Left lobe of liver (tissue), 2 donors: ENCODE measurements around the gene HNRNPL. TPM values are rescaled to one million over a fixed set of nuclear protein-coding genes. Genes with fewer than 3 reads are reported as not detected.
"Not testable (repeated sequence)": the region's sequence is repeated elsewhere in the genome, so short reads cannot be mapped to it uniquely, and the experiment has no call there.

ENCODE experiments used
- ATAC-seq: fragments of 200-7000 bp; cut with Tn5 transposase; one replicate; pipeline ENCODE4 v1.9.1; 2020; ENCODE audit warnings: mild to moderate bottlenecking, moderate library complexity
- DNase-seq: peaks from one replicate; pipeline ENCODE4 v3.0.0-alpha.2; 2020; ENCODE audit warnings: low spot score
- total RNA-seq: library from RNA; stranded (reverse); gene quantifications from one replicate; pipeline ENCODE4 v1.2.1, GENCODE V29; 2021
- donor health status: DM: no; HTN: no; CAD: no; lungs with moderate emphysema.
- donor health status: DM: no; HTN: yes; CAD: no.

HNRNPL gene
- total RNA-seq, 1 donor from 2014 or later = 93.1 TPM

DNA sequence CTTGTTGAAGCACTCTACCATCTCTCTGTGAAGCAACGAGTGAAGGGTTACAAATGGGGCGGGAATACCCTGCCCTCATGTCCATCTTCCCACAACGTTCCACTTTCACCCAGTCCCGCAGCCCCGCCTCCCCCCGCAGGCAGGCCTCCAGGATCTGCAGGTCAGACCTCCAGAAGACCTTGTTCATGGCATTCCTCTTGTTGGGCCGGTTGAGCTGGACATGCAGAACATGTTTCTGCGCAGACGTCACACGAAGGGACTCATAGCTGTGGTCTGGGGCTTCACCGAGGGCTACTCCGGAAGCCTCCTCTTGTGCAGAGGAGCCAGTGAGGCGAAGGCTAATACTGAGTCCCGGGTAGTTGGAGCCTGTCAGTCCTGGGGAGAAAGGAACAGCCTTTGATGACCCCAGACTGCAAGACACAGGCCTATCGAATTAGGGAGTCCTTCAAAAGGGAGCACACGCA, 18.6 kb downstream of the HNRNPL start:
- ATAC-seq (peak; percentile 78), DNase-seq (peak; percentile 95)

- ATAC-seq (no peak), DNase-seq (no peak)
Measured at GRCh38 chr19:38830039-38830733, 19.6 kb downstream of the HNRNPL start.

DNA sequence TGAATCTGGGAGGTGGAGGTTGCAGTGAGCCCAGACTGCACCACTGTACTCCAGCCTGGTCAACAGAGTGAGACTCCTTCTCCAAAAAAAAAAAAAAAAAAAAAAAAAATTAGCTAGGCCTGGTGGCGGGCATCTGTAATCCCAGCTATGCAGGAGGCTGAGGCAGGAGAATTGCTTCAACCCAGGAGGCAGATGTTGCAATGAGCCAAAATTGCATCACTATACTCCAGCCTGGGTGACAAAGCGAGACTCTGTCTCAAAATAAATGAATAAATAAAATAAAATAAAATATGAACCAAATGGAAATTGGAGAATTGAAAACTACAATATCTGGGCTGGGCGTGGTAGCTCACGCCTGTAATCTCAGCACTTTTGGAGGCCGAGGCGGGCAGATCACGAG, 20.6 kb downstream of the HNRNPL start:
- not testable (repeated sequence) for ATAC-seq, DNase-seq

DNA sequence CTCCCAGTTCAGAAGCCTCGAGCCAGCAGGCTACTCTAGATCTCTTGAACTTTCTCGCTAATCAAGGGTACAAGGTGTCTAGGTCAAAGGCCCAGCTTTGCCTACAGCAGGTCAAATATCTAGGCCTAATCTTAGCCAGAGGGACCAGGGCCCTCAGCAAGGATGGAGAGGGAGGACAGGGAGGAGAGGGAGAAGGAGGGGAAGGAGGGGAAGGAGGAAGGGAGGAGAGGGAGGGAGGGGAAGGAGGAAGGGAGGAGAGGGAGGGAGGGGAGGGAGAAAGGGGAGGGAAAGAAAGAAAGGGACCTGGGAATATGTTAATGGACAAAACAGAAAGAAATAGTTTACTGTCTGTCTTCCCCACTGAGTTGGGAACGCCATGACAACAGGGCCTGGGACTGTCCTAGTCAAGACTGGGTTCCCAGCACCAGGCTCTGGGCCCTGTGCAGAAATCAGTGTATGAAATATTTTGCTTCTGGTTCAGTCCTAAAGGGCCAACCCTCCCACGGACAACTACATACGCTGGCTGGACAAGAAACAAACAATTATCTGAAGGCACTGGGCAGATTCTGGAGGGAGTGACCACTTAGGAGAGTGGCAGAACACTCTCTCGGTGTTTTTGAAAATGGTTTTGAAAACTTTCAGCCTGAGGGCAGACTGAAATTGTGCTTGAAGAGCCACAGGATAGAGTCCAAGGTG, 22.8 kb downstream of the HNRNPL start:
- no peak for DNase-seq
- ATAC-seq = no peak

GRCh38 chr19:38825936-38826335, 23.9 kb downstream of the HNRNPL start:
- not testable (repeated sequence) for DNase-seq, ATAC-seq

DNA sequence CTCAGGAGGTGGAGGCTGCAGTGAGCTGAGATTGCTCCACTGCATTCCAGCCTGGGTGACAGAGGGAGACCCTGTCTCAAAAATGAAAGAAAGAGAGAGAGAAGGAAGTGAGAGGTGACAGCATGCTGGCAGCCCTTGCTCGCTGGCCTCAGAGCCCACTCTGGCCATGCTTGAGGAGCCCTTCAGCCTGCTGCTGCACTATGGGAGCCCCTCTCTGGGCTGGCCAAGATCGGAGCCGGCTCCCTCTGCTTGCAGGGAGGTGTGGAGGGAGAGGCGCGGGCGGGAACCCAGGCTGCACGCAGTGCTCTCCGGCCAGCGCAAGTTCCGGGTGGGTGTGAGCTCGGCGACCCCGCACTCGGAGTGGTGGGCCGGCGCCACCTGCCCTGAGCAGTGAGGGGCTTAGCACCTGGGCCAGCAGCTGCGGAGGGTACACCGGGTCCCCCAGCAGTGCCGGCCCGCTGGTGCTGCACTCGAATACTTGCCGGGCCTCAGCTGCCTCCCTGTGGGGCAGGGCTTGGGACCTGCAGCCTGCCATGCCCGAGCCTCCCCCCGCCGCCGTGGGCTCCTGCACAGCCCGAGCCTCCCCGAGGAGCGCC, 28.5 kb downstream of the HNRNPL start:
- DNase-seq = not testable (repeated sequence)

DNA sequence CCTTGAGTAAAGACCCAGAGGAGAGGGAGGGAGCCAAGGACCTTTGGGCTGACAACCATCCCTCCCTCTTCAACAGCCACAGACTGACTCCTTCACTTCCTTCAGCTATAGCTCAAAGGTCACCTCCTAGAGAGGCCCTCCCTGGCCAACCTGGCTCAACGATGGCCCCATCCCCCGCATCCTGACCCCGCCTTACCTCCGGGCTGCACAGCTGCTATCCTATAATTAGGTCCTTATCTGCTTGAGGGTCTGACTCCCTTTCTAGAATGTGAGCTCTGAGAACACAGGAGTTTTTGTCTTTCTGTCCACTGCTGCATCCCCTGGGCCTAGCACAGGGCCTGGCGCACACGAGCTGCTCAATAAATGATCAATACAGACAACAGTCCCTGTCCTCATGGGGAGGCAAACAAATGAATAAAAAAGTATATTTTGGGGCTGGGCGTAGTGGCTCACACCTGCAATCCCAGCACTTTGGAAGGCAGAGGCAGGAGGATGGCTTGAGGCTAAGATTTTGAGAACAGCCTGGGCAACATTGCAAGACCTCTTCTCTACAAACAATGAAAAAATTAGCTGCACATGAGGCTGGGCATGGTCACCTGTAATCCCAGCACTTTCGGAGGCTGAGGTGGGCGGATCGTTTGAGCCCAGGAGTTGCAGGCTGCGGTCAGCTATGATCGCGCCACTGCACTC, 30.4 kb downstream of the HNRNPL start:
- ATAC-seq = peak; percentile 43
- no peak for DNase-seq

More for the DNA sequence above, 28.5 kb downstream of the HNRNPL start:
- not testable (repeated sequence) for ATAC-seq

- no peak for ATAC-seq
Measured at GRCh38 chr19:38817081-38817480, 32.7 kb downstream of the HNRNPL start.

GRCh38 chr19:38816131-38816750, 33.5 kb downstream of the HNRNPL start:
- DNase-seq (no peak), ATAC-seq (no peak)

More at GRCh38 chr19:38817081-38817480, 32.7 kb downstream of the HNRNPL start:
- DNase-seq = no peak

- DNase-seq (no peak), ATAC-seq (no peak)
Measured at GRCh38 chr19:38815059-38816001, 34.5 kb downstream of the HNRNPL start.

DNA sequence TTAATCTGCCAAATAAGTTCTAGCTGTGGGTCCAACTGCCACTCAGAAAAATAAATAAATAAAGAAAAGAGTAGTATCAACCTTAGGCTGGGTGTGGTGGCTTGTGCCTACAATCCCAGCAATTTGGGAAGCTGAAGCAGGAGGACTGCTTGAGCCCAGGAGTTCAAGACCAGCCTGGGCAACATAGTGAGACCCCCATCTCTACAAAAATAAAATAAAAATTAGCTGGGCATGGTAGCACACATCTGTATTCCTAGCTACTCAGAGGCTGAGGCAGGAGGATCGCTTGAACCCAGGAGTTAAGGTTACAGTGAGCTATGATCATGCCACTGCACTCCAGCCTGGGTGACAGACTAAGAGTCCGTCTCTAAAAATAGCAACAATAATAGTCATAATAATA, 35.9 kb downstream of the HNRNPL start:
- not testable (repeated sequence) for ATAC-seq, DNase-seq

DNA sequence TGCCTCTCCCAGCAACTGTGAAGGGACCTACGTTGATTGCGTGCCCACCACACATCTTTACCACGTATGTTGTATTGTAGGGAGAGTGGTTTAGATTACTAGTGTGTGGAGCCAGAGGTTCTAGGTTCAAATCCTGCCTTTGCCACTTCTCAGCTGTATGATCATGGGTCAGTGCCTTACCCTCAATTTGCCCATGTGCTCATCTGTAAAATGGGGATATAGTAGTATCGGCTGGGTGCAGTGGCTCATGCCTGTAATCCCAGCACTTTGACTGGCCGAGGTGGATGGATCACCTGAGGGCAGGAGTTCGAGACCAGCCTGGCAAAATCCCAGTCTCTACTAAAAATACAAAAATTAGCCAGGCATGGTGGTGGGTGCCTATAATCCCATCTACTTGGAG, 36.5 kb downstream of the HNRNPL start:
- no peak for ATAC-seq

DNA sequence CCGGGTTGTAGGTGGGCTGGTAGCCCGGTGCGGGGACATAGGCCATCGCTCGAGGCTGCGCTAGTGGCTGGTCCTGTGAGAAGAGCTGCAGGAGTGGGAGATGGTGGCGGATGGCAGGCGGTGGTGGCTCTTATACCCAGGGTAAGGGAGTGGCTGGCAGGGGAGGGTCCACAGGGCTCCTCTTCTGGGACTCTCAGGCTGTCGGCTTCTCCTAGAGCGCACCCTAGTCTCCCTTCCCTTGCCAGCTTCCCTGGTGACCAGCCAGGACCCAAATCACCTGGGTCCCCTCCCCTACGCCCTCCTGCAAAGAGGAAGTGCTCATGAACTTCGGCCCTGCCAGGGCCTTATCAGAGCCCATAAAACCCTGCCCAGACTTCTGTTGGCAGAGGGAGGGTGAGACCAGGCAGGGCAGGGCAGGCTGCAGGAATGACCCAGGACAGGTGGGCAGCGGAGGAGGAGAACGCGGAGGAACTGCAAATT, 36.9 kb downstream of the HNRNPL start, which contains the start of gene LGALS4:
Gene LGALS4 (minus strand): TSS at position 105 of the 480 bp plus-strand sequence. CDS start 59 bp downstream, at position 46.
- ATAC-seq (peak; percentile 92), DNase-seq (peak; percentile 94)

More for the DNA sequence above, 36.5 kb downstream of the HNRNPL start:
- no peak for DNase-seq

DNA sequence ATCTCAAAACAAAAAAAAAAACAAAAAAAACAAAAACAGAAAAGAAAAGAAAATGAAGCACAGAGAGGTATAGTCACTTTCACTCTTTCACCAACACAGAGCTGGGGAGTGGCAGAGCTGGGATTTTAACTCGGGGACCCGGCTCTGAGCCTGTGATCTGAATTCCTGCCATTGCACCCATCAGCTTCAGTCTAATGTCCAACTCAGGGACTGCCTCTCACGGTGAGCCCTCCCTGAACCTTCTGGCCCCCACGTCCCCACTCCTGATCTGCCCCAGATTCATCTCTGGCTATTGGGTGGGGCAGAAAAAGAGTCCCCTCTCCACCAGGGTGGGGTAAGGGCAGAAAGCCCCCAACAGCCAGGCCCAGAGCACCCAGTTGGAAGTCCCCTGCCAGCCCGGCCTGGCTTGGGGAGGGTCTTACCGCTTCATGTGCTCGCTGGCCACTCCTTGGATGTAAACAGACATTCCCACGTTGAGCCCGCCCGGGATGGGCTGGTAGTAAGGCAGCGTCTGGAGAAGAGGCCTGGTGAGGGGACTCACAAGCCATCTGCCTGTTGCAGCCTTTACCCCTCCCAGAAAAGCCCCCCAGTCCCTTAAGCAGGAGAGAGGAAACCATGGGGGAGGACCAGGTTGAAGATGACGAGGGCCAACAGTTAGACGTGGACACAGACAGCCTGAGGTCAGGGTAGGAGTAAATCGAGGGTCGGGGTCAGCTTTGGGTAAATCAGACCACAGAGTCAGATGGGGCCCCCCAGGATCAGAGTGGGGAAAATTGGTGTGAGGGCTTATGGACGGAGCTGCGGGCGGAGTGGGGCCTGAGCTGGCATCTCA, 37.6 kb downstream of the HNRNPL start:
- ATAC-seq (peak; percentile 18), DNase-seq (no peak)

GRCh38 chr19:38809592-38810252, 40.1 kb downstream of the HNRNPL start:
- DNase-seq = no peak
- no peak for ATAC-seq

GRCh38 chr19:38808741-38809140, 41.0 kb downstream of the HNRNPL start:
- ATAC-seq (no peak), DNase-seq (no peak)

GRCh38 chr19:38807374-38808098, 42.2 kb downstream of the HNRNPL start:
- ATAC-seq, DNase-seq: not testable (repeated sequence)
